ENCODE results near the gene PODXL2. TPM values are rescaled to one million over a fixed set of nuclear protein-coding genes. Genes with fewer than 3 reads are reported as not detected.
A peak's percentile ranks its signal among the peaks of the same experiment; 100 is the strongest.

PODXL2 gene
- total RNA-seq, 4 donors from 2014 or later, result 1.5 to 13.5 TPM; not detected in 2

GRCh38 chr3:127622772-127623576, 6.0 kb upstream of the PODXL2 start:
- Histone ChIP-seq H3K36me3 (no peaks in the 10 kb centered on the region), H3K4me1 (no peaks in the 10 kb centered on the region), H3K9me3 (no peaks in the 10 kb centered on the region), H3K27ac (no peak overlapping the region), H3K4me3 (no peak overlapping the region), H3K27me3 (no peaks in the 10 kb centered on the region)
- intact Hi-C loops (cut with DNase I; ENCODE audit: low total_unique reads), result no loop called here
- TF ChIP-seq POLR2A (IDR thresholded peaks at IDR 0.05) (no peak), CTCF (IDR thresholded peaks at IDR 0.05) (no peak)
- DNase-seq, result no peak

GRCh38 chr3:127624063-127624462, 4.9 kb upstream of the PODXL2 start:
- Histone ChIP-seq H3K9me3 (no peaks in the 10 kb centered on the region), H3K27me3 (no peaks in the 10 kb centered on the region), H3K36me3 (no peaks in the 10 kb centered on the region), H3K4me3 (no peak overlapping the region), H3K27ac (no peak overlapping the region), H3K4me1 (no peaks in the 10 kb centered on the region)
- TF ChIP-seq POLR2A (IDR thresholded peaks at IDR 0.05) (no peak), CTCF (IDR thresholded peaks at IDR 0.05) (no peak)
- intact Hi-C loops (cut with DNase I; ENCODE audit: low total_unique reads), result no loop called here
- no peak for DNase-seq

- no peak for DNase-seq
- TF ChIP-seq POLR2A (IDR thresholded peaks at IDR 0.05) (no peak), CTCF (IDR thresholded peaks at IDR 0.05) (no peak)
- no peaks in the 10 kb centered on the region for H3K36me3 ChIP-seq
- intact Hi-C loops (cut with DNase I; ENCODE audit: low total_unique reads), result no loop called here
- peaks cover 0 to 3% of the 10 kb centered on the region in 2 donors for H3K27me3 ChIP-seq
- H3K27ac ChIP-seq, result no peak overlapping the region
- no peaks in the 10 kb centered on the region for H3K9me3 ChIP-seq
- no peak overlapping the region for H3K4me3 ChIP-seq
- H3K4me1 ChIP-seq, result peaks cover 0 to 8% of the 10 kb centered on the region in 2 donors
Measured at GRCh38 chr3:127625821-127626220, 3.2 kb upstream of the PODXL2 start.

GRCh38 chr3:127628426-127628787, 578 bp upstream of the PODXL2 start:
- Histone ChIP-seq H3K4me3 (no peak overlapping the region), H3K9me3 (no peaks in the 10 kb centered on the region), H3K4me1 (peaks cover 0 to 8% of the 10 kb centered on the region in 2 donors), H3K27ac (no peak overlapping the region), H3K36me3 (no peaks in the 10 kb centered on the region), H3K27me3 (peaks cover 0 to 4% of the 10 kb centered on the region in 2 donors)
- no peak for DNase-seq
- intact Hi-C loops (cut with DNase I; ENCODE audit: low total_unique reads), result no loop called here
- TF ChIP-seq POLR2A (IDR thresholded peaks at IDR 0.05) (no peak), CTCF (IDR thresholded peaks at IDR 0.05) (no peak)

GRCh38 chr3:127629467-127630403, 750 bp downstream of the PODXL2 start:
- no peak overlapping the region for H3K27ac ChIP-seq
- H3K36me3 ChIP-seq, result no peaks in the 10 kb centered on the region
- peaks cover 0 to 4% of the 10 kb centered on the region in 2 donors for H3K27me3 ChIP-seq
- intact Hi-C loops (cut with DNase I; ENCODE audit: low total_unique reads), result no loop called here
- H3K4me1 ChIP-seq, result peaks cover 0 to 8% of the 10 kb centered on the region in 2 donors
- no peaks in the 10 kb centered on the region for H3K9me3 ChIP-seq
- DNase-seq, result no peak
- peak overlapping the region; percentile 22 to 47 for H3K4me3 ChIP-seq
- TF ChIP-seq CTCF (IDR thresholded peaks at IDR 0.05) (no peak), POLR2A (IDR thresholded peaks at IDR 0.05) (no peak)

Measured in uterus (tissue), 4 donors.